ENCODE measurements around the gene CCDC146.
"Not testable (repeated sequence)": the region's sequence is repeated elsewhere in the genome, so short reads cannot be mapped to it uniquely, and the experiment has no call there.

The CCDC146 gene

DNA sequence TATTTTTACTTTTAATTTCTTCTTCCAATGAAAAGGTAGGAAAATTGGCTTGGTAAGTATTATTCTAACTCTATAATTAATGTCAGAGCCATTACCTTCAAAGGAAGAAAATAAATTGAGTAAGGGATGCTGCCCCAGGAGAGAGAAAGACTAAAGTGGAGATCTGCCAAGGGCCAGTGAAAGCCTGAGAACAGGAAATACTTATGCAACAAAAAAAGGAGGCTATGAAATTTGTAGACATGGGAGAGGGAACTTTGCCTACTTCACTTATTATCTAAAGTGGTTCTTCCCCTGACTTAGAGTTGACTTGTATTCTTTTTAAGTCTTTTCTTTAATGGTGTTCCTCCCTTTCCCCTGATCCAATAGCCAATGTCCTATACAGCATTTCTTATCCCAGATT, 29.8 kb downstream of the CCDC146 start:
- not testable (repeated sequence) for DNase-seq

DNA sequence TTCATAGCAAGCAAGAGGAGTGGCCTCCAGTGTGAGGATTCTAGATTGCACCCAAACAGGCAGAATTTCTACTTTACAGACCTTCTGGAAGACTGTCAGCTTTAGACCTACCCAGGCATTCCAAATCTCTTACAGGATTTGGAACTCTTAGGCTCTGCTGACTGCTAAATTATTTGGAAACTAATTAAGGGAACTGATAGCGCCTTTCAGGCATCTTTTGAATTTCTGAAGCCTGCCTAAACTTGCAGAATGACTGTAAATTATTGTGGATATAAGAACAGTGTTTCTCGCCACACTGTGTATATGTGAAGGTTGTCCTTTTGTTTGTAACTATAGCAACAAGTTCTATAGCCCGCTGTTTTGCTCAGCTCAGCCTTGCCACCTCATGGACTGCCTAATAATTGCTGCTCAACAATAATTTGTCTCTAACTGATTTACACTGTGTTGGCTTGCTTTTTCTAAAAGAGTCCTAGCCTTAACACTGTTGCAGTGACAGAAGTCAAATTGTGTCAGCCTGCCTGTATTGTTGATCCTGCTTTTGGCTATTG, 32.6 kb downstream of the CCDC146 start:
- DNase-seq, result not testable (repeated sequence)

DNA sequence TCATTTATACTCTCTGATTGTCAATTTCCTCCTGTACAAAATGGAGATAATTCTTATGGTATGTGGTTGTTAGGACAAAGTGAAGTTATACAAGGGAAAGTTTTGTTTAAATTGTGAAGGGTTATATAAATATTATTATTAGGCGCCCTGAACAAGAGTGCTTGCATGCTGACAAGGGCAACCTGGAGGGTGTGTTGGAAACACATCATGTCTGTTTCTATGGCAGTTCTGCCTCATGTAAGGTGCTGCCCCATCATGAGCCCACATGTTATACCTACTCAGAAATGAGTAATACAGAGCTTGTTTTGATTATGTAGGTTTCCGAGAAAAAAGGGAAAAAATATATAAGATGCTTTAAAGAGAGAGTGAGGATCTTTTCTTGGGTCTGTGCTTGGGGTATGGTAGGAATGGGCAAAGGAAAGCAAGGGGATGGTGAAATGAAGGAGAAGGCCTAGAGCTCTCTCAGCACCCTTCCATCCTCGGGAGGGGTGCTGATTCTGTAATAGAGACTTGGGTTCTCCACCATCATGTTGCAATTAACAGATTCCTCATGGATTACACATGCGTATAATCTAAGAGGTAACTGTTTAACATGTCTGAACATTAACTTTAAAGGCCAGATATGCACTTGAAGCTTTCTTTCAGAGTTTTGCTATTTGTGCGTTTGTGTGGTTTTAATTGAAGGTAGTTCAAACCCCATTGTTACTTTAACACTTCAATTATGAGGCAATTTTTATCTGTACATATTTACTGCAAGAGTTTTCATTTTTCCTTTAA, 33.4 kb downstream of the CCDC146 start:
- not testable (repeated sequence) for DNase-seq

DNA sequence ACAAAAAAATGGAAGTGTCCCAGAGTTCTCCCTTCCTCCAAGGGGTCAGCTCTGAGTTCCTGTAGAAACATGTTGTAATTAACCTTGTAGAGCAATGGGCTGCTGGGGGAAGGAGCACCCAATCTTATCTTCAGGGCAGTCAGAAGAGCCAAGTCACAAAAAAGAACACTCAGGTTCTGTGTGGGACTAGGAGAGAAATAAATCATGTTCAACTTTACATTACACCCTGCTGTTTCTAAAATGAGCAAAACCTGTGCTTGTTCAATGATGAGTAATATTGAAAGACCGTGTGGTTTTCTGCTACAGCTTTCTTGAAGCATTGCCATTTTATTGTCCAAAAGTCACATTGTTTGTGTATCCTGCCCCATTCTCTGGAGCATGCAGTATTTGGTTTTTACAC, 34.6 kb downstream of the CCDC146 start:
- DNase-seq, result not testable (repeated sequence)

DNA sequence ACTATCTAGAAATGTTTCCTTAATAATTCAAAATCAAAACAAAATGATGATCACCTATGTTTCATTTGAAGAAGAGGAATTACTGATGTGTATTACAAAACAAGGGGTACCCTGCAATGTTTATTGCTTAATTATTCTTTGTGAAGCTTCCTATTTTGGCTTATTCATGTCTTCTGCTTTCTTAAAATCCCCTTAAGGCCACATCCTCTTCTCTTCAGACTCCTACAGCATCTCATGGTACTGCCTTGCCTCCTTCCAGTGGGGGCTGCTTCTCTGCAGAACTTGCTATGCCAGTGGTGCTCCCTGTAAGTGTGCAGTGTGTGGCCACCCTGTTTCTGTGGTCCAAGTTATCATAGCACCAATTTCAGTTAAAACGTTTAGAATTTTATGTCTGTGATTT, 35.0 kb downstream of the CCDC146 start:
- no peak for DNase-seq

DNA sequence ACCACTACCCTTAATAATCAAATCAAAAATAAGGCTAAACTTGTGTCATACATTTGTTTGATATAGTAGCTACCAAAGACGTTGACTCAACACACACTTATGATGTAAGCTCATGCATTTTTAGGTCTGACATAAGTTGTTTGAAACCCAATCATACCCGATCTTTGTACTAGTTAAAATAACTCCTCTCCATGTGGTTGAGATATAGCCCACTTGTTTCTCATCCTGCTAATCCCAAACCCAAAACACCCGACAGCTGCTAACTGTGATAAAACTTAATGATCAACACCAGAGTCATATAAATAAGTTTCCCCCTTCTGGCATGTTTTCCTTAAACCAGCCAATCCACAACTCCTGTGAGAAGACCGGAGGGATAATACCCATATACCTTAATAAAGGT, 48.7 kb downstream of the CCDC146 start:
- DNase-seq, result not testable (repeated sequence)

DNA sequence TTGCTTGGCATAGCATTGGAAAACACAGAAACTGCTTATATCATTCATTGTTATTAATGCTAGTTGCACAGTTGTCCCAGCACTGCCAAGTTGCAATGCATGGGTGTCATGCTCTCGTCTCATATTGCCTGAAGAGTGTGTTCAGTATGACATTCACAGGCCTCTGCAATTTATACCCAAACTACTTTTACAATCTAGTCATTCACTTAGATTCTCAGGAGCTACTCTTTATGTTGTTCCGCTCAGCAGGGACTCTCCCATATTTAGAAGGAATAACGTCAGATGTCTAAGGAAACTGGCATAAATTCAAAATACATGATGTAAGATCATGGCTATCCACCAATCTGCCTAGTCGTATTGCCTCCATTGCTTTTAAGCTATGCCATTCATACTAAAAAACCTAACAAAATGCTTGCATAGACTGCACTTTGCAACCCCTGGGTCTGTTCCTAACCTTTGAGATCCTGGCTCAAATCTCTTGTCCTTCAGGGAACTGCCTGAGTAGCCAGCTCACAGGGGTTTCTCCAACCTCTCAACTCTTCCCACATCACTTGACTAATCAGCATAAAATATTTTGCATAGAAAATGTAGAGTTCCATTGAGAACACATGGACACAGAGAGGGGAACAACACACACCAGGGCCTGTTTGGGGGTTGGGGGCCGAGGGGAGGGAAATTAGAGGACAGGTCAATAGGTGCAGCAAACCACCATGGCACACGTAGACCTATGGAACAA, 50.2 kb downstream of the CCDC146 start:
- not testable (repeated sequence) for DNase-seq

DNA sequence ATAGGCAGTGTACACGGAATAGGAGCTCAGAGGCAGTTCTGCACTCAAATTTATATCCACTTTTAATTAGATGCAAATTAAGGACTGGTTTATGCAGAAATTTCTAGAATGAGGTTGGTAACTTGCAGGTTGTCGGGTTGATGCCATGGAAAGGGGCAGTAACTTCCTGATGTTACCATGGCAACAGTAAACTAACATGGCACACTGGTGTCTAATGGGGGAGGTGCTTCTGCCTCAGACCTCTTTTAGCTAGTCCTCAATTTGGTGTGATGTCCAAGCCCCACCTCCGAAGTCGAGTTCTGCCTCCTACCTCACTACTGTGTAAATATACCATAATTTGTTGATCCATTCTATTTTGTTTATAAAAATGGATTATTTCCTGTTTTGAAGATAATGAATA, 52.0 kb downstream of the CCDC146 start:
- not testable (repeated sequence) for DNase-seq

DNA sequence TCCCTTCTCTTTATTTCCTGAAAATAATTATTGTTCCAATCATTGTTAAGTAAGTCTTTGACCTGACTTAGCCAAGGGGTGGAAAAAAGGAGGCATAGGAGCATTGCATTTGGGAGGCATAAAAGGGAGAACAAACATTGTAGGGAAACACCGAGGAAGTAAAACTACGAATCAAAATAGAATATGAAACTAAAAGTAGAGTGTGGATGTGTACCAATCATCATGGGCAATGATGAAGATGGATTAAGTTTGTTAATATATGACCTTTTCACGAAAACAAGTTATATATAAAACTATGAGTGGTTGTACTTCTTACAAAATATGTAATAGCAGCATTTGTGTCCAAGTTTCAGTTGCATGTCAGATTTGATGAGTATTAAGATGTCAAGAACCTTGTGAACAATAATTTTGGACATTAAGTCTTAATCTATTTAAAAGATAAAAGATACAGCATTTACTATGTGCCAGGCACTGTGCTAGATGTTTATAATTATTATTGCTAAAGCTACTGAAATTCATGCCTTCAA, 52.9 kb downstream of the CCDC146 start:
- DNase-seq, result not testable (repeated sequence)

DNA sequence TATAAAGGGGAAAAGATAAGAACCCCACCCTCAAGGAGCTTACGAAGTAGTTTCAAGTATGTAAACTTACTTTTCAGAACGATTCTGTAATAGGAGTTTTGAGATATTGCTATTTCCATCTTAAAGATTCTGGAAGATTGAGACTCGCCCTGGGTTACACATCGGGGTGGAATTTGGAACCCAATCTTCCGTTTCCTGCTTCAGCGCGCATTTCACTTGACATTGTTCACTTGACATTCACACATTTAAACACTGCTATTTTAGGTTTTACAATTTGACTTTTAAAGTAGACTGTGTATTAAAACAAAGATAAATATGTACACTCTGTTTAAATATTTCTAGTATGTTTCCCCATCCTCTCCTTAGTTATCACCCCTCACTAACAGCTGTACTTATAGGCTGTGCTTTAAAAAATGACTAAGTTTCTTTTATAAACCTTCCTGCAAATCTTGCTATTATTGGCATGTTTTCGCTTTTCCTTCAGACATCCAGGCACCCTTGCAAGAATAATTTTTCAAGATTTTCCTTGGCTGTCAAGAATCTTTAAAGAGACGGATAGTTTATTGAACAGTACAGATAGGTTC, 55.0 kb downstream of the CCDC146 start:
- DNase-seq, result not testable (repeated sequence)

DNA sequence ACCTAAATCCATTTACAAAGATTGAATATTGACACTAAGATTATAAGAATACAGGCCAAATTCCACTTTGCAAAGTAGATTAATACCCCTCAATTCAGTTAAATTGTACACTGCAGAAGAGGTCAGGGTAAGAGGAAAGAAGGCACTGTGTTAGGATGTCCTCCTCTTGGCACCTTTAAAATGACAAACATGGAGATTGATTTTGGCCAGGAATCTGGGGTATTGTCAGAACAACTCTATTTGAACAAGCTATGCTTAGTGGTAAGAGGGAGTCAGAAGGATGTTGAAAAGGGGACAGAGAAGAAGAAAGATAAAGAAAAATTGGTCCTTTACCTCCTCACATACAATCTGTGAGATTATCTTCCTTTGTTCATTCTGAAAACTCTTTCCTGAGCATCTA, 55.6 kb downstream of the CCDC146 start:
- not testable (repeated sequence) for DNase-seq

DNA sequence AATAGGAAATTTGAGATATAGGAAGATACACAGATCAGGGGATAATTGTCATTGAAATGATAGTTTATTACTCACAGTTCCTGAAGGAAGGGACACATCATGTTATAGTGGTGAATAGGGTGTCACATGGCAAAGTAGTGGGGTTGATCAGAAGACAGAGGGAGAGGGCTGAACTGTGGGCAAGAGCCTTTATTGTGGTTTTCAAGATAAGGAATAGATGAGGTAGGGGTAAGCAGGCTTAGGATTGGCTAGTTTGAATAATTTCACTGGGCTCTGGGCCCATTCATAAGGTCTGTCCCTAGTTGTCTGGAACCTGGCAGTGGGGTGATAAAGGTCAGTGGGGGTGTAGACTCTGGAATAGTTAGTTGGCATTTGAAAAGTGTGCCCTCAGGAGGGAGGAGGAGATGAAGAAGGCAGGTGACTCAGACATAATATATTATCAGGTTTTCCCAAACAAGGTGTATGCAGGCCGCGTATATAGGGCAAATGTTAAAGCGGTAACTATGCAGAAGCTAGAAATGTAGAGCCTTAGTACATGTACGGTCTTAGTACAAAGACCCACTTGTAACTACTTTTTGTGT, 58.7 kb downstream of the CCDC146 start:
- DNase-seq, result no peak

DNA sequence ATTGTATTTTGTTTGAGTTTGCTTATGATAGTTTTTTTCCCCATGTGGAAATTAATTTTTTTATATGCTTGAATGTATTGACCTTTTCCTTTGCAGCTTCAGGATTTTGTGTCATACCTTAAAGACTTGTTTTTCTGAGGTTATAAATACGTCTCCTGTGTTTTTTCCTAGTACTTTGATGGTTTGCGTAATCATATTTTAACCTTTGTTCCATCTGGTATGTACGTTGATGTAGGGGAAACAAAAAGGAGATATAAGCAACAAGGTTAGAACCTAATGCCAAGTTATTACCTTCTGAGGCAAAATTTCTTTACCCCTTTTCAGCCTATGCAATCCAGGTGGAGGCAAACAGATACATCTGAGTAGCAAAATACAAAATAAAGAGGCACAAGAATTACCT, 59.3 kb downstream of the CCDC146 start:
- no peak for DNase-seq

DNA sequence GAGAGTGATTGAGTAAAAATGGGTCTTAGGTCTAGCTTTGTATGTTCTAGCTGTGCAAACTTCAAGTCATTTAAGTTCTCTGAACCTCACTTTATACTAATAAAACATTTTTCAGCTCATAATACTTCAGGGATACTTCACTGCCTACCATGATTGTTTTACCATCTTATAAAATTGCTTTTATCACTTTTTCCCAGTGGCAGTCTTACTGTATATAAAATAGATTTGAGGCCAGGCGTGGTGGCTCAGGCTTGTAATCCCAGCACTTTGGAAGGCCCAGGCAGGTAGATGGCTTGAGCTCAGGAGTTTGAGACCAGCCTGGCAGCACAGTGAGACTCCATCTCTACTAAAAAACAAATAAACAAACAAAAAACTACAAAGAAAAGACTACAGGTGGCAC, 59.8 kb downstream of the CCDC146 start:
- no peak for DNase-seq

DNA sequence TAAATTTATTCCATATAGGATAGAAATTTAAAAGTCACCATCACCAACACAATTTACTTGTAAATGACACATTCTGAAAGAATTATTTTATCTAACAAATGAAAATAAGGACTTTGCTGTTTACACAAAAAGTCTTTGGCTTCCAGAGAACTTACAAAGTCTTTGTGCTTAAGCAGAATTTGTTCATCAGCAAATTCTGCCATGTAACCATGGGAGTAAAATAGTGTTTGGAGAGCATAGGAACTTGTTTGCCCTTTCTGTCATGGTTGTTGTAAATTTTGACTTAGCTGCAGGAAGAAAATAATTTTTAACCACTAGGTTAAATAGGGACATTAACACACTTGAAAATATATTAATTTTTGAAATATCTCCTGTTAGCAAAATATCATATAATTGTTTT, 62.0 kb downstream of the CCDC146 start:
- DNase-seq, result no peak

DNA sequence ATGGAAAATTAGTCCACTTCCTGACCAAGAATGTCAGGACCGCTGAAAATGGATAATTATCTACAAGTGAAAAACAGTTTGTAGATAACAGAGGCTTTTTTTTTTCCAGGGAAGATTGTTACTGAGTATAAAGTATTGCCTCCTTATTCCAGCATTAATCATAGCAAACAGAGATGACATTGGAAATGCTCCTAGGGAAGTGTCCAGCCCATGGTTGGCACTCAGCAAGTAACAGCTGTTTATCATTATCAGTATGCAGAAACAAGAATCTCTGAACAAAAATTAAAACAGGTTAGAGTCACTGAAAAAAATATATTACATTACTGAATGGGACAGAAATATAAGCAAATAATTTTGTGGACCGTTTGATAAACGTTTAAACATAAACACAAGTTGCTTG, 62.6 kb downstream of the CCDC146 start:
- DNase-seq, result no peak

DNA sequence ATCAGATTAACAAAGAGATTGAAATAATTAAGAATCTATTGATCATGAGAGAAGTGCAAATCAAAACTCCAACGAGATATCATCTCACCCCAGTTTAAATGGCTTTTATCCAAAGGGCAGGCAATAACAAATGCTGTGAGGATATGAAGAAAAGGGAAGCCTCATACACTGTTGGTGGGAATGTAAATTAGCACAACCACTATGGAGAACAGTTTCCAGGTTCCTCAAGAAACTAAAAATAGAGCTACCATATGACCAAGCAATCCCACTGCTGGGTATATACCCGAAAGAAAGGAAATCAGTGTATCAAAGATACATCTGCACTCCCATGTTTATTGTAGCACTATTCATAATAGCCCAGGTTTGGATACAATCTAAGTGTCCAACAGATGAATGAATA, 63.5 kb downstream of the CCDC146 start:
- no peak for DNase-seq

DNA sequence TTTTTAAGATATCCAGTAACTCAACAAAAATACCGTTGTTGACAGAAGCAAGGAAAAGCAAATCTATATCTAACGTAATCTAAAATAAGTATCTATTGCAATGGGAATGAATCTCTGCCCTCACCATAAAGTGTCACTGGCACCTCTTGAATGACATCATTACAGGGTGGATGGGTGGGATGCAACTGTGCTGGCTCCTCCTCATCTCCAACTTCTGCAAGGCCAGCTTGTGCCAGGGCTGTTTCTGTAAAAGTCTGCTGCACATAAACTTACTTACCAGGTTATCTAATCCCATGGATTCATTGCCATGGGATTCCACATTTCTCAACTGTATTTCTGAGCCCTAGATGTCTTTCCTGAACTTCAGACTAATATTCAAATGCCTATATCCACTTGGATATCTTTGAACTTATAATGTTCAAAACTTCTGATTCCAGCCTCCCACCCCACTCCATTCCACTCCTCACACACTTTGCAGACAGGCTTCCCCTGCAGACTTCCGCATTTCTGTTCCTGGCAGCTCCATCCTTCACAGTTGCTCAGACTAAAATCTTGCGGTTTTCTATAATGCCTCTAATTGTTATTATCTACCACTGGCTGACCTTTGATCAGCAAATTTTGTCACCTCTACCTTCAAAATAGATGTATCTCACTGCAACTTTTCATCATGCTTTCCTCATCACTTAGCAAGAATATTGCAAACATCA, 66.5 kb downstream of the CCDC146 start:
- DNase-seq, result no peak

DNA sequence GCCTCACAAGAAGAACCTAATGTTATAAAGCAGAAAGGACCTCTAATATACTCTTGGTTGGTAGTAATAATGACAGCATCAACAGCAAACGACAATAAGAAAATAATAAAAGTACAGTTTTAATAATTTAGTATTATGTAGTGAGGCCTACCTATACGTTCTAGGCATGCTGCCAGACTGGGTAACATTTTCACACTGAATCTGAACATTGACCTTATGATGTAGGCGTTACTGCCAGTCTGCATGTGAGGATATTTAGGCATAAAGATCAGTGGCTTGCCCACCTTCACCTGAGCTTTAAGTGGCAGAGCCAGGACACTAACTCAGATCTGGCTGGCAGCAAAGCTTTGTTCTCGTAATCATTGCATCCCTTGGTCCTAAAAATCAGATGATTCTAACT, 74.7 kb downstream of the CCDC146 start:
- no peak for DNase-seq

DNA sequence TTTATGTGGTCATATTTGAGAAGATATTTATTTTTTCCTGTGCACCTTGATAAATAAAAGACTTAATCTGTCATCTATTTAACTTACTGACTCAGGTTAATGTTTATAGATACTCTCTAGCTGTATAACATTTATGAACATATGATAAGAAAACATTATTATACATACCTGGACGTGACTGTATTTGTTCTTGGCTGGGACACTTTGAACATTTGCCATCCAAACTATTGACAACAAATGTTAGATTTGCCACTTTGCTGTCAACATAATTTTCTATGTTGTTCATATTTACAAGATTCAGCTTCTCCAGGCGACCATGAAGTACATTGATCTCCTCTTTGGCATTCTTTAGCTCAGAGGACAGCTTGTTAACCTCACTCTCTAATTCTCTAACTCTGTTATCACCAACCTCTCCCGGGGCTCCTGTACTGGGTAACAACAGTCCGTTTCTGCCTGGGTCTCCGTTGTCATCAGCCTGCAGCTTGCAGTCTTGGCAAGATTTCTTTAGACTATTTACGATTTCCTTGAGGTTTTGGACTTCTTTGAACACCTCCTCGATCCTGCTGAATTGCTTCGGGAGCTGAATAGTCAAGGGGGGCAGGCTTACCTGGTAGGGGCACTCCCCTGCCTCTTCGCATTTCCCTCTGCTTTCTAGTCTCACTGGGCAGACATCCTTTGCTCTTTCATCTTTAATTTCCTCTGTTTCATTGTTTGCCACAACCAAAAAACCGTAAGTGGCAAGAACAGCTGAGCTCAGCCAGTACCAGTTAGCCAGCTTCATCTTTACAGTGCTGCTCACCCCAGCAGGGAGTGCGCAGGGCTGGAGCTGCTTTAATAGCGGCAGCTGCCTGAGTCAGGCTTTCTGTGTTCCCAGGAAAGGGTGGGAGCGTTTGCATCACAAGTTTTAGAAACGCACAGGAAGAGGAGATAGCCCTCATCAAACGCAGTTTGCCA, 76.9 kb downstream of the CCDC146 start, which contains the start of gene FGL2:
FGL2 (minus strand) TSS at position 807 of the 954 bp plus-strand sequence; CDS start at position 781, 26 bp downstream.
- no peak for DNase-seq

DNA sequence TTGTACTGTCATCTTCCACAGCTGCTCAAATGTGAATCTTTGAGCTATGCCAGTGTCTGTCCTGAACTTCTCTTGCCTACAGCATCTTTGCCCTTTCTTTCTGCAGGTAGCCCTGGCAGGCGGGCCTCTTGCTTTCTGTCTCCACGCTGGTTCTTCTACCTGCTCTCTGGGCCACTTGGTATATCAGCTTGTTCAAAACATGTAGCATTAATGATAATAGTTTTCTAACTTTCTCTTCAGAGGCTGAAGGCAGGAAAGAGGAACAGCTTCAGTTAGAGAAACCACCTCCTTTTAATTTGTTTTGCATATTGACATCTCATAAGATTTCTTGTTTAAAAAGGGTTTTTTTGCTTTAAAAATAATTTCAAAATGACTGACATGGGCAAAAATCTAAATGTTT, 78.1 kb downstream of the CCDC146 start:
- DNase-seq, result no peak
